RWPE1 (cell line): ENCODE results near the gene SLC12A8.

Source experiments
- CTCF ChIA-PET: fragments of 350-600 bp; sonication (Branson Sonifier 250); formaldehyde crosslinking; extraction: SDS; loops from one replicate; lab custom pipeline; 2021; lab: Yijun Ruan, JAX
- POLR2A ChIA-PET: fragments of 400-600 bp; formaldehyde crosslinking; extraction: SDS; loops from one replicate; lab custom pipeline; 2020; ENCODE audit warnings: antibody characterized with exemption; ENCODE audit not compliant: low non-redundant PET; lab: Yijun Ruan, JAX
- DNase-seq: peaks from one replicate; pipeline ENCODE4 v3.0.0; 2012; ENCODE audit warnings: low spot score
- H3K27ac ChIP-seq: fragments of 450-650 bp; 2 replicates; pipeline ENCODE4 v1.5.1; 2017
- CTCF ChIP-seq: fragments of 450-650 bp; conservative IDR thresholded peaks from 2 replicates; pipeline ENCODE4 v1.5.1; 2017; ENCODE audit warnings: low read depth, mild to moderate bottlenecking

Gene SLC12A8

DNA sequence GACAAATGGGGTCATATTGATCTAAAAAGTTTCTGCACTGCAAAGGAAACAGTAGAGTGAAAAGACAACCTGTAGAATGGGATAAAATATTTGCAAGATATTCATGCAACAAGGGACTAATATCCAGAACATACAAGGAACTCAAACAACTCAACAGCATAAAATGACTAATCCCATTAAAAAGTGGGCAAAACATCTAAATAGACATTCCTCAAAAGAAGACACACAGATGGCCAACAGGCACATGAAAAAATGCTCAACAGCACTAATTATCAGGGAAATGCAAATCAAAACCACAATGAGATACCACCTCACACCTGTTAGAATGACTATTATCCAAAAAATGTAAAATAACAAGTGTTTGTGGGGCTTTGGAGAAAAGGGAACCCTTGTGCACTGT lies 8.8 kb downstream of the SLC12A8 start:
- CTCF ChIA-PET: no interaction called here
- POLR2A ChIA-PET: no interaction called here
- no peak for TF ChIP-seq CTCF

DNA sequence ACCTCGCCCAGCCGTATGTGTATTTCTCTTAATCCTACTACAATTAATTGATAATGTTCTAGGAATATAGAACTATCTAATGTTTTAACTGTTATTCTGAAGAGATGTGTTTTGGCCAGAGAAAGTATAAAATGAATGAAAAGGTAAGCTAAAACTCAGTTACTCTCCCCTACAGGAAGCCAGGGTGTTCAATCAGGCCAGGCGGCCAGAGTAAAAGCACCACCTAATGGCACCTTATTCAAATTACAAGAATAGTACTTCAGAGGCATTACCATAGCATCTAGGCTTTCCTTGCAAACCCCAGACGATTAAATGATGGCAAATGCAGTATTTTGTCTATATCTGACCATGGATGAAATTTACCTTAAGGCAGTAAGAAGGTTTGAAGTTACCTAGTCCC lies 10.4 kb downstream of the SLC12A8 start:
- no peak for DNase-seq
- ChIA-PET POLR2A (no interaction called here), CTCF (no interaction called here)
- no peak overlapping the region for H3K27ac ChIP-seq
- TF ChIP-seq CTCF: no peak

More for the DNA sequence above, 8.8 kb downstream of the SLC12A8 start:
- DNase-seq: no peak
- no peak overlapping the region for H3K27ac ChIP-seq

DNA sequence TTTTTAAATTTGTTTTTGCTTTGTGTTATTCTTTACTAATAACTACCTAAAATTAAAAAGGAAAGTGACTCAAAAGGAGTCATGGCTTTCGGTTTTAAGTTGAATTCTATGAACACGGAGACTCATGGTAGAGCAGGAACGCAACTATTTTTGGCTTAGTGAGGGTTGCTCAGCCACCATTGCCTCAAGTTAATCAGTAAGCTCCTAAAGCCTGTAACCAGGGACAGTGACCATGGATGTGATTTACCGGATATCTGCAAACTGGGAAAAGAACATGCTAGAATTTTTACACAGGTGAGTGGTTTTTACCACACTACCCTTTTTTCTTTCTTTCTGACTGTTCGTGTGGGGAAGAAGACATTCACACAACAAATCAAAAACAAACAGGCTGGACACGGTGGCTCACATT lies 11.8 kb downstream of the SLC12A8 start:
- no peak overlapping the region for H3K27ac ChIP-seq
- ChIA-PET POLR2A (no interaction called here), CTCF (no interaction called here)
- no peak for DNase-seq
- no peak for TF ChIP-seq CTCF

DNA sequence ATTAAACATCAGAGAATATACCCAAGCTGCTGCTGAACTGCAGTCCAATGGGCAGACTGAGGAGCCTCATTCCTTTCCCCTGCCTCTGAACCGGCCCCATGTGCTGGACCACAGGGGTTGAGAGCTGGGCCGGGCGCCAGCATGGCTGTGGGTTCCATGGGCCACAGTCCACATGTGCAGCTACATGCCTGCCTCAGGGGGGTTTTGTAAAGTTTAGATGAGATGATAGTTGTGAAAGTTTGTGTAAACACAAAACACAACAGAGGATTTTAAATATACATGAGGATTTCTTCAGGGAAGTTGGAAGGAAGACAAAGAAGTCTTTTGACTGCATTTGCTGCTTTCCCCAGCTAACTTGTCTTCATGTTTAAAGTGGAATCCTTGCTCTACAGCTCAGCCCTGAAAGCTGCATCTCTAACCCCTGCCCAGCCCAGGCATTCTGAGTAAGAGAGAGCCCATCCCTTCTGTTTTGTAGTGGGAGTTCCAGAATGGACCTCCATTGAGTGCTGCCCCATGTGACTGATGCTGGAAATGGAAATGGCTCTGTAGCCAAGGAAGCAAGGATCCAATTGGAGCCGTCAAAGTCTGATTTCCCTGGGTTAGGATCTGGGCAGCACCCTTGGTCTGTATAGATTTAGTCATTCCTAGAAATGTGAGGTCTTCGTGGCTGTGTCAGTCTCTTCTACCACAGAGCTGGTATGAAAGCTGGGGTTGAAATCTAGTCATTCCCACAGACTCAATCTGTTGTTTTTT lies 17.5 kb downstream of the SLC12A8 start:
- no peak overlapping the region for H3K27ac ChIP-seq
- CTCF ChIA-PET: interaction anchor here (0.6 kb wide), 1 partner anchor 14 kb away, joined by 5 read pairs; no protein-coding TSS in a partner anchor
- DNase-seq: no peak
- TF ChIP-seq CTCF: no peak
- POLR2A ChIA-PET: no interaction called here

DNA sequence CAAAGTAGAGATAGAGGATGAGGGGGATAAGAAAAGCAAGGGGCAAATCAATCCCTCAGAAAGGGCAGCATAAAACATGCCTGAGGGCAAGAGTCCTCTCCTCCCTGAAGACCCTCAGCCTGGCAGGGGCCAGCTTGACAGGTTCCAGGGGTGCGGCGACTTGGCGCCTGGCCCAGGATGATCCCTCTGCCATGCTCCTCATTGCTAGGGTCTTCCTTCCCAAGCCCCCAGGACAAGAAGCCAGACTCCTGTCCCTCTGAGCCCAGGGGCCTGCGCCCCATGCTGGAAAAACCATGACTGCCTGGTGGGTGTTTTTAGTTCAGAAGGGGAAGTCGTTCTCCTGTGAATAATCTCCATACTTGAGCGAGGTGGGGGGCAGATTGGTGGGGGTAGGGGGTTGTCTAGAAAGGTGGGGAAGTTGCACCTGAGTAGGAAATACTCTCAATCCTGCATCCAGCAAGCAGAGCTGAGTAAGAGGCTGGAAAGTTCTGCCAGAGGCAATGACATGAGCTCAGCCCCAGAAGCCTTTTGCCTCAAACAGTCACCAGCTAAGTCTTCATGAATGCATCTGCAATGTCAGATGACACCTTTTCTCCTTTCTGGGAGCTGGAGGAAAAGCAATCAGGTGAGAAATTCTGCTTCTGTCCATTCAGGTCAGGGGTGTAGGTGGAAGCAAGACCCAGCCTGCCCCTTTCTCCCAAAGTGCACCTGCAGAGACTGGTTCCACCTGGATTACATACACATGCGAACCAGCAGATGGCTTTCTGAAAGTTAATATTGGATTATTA lies 18.3 kb downstream of the SLC12A8 start:
- no peak for TF ChIP-seq CTCF
- POLR2A ChIA-PET: no interaction called here
- H3K27ac ChIP-seq: no peak overlapping the region
- CTCF ChIA-PET: interaction anchor here (0.6 kb wide), 1 partner anchor 14 kb away, joined by 5 read pairs; no protein-coding TSS in a partner anchor
- DNase-seq: peak; percentile 53

DNA sequence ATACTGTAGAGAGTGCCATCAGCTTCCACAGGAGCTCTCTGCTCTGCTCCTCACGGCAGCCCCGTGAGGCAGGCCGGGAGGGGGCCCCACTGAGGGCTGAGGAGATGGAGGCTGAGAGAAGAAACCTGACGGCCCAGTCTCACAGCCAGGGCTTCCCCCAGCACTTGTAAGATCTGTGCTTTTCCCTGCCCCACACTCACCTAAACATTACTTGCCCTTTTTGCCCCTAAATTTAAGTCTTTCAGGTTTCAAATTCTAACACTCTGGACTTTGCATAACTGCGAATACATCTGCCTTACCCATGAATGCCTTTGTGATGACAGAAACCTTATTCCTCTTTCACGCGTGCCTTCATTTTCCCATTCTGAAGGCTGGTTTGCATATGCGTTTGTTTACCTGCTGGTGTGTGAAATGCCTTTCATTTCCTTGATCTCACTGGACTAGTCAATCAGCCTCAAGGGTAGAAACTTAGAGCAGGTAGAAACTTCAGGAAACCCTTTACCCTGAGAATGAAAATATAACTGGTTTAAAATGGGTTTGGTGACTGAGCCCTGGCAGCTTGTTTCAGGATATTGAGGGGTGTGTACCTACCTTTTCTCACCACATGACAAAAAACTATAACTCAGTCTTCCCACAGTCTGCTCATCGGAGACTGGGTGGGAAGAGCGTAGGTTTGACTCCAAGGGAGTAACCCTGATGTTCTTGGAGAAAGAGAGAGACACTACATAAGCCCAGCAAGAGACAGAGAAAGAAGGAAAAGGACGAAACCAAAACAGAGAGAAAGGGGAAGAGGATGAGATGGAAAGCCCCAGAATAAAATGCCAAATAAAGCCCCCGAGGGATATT lies 20.1 kb downstream of the SLC12A8 start:
- POLR2A ChIA-PET: no interaction called here
- no peak for DNase-seq
- no peak for TF ChIP-seq CTCF
- CTCF ChIA-PET: no interaction called here
- no peak overlapping the region for H3K27ac ChIP-seq
